ENCODE data around the gene PICALM.

DNA sequence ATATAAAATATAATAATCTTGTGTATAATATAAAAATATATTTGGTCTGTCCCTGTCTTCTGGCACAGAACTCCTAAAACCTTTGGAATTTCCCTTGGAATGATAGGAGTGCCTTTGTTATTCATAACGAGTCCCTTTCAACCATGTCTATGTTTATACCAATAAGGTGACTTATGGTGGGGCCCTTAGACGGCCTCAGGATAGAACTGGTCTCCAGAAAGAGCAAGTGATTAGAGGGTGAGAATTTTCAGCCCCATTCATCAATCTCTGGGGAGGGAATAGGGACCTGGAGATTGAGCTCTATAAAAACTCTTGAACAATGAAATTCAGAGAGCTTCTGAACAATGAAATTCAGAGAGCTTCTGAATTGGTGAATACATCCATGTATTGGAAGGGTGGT, 18.4 kb upstream of the PICALM start:
- TF ChIP-seq, protein P1, sequence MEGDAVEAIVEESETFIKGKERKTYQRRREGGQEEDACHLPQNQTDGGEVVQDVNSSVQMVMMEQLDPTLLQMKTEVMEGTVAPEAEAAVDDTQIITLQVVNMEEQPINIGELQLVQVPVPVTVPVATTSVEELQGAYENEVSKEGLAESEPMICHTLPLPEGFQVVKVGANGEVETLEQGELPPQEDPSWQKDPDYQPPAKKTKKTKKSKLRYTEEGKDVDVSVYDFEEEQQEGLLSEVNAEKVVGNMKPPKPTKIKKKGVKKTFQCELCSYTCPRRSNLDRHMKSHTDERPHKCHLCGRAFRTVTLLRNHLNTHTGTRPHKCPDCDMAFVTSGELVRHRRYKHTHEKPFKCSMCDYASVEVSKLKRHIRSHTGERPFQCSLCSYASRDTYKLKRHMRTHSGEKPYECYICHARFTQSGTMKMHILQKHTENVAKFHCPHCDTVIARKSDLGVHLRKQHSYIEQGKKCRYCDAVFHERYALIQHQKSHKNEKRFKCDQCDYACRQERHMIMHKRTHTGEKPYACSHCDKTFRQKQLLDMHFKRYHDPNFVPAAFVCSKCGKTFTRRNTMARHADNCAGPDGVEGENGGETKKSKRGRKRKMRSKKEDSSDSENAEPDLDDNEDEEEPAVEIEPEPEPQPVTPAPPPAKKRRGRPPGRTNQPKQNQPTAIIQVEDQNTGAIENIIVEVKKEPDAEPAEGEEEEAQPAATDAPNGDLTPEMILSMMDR (IDR thresholded peaks at IDR 0.05) = no peak
- no peak for TF ChIP-seq EZH2 (IDR thresholded peaks at IDR 0.05; ENCODE audit: borderline replicate concordance, insufficient read depth, low read depth, low read length, poor library complexity, severe bottlenecking)

All from B cell (primary cell).